ENCODE data around the gene PNRC2.
"Not testable (repeated sequence)": the region's sequence is repeated elsewhere in the genome, so short reads cannot be mapped to it uniquely, and the experiment has no call there.

The PNRC2 gene

GRCh38 chr1:23984417-23985186 lies 25.0 kb downstream of the PNRC2 start (continued):
- TF ChIP-seq, protein P1, sequence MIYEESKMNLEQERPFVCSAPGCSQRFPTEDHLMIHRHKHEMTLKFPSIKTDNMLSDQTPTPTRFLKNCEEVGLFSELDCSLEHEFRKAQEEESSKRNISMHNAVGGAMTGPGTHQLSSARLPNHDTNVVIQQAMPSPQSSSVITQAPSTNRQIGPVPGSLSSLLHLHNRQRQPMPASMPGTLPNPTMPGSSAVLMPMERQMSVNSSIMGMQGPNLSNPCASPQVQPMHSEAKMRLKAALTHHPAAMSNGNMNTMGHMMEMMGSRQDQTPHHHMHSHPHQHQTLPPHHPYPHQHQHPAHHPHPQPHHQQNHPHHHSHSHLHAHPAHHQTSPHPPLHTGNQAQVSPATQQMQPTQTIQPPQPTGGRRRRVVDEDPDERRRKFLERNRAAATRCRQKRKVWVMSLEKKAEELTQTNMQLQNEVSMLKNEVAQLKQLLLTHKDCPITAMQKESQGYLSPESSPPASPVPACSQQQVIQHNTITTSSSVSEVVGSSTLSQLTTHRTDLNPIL (CRISPR knock-in tag; IDR thresholded peaks at IDR 0.05; ENCODE audit: low read depth) = peak; percentile 35; the same call in 1 of the 2 replicates
- TF ChIP-seq ZNF565 (CRISPR knock-in tag; conservative IDR thresholded peaks at IDR 0.05; ENCODE audit: low read depth) (no peak), ARNTL (CRISPR knock-in tag; IDR thresholded peaks at IDR 0.05; ENCODE audit: borderline replicate concordance, low read depth) (no peak), TCF4 (CRISPR knock-in tag; IDR thresholded peaks at IDR 0.05; ENCODE audit: borderline replicate concordance) (peak; percentile 92), TOX (CRISPR knock-in tag; IDR thresholded peaks at IDR 0.05; ENCODE audit: borderline replicate concordance) (no peak), POU6F1 (CRISPR knock-in tag; IDR thresholded peaks at IDR 0.05; ENCODE audit: borderline replicate concordance, low read depth) (no peak; the same call in 1 of the 2 replicates), RARB (CRISPR knock-in tag; IDR thresholded peaks at IDR 0.05) (no peak)

DNA sequence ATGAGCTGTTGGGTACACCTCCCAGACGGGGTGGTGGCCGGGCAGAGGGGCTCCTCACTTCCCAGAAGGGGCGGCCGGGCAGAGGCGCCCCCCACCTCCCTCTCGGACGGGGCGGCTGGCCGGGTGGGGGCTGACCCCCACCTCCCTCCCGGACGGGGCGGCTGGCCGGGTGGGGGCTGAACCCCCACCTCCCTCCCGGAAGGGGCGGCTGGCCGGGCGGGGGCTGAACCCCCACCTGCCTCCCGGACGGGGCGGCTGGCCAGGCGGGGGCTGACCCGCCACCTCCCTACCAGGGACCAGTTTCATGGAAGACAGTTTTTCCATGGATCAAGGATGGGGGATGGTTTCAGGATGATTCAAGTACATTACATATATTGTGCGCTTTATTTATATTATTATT lies 27.4 kb downstream of the PNRC2 start:
- not testable (repeated sequence) for ATAC-seq

- TF ChIP-seq, protein P2, sequence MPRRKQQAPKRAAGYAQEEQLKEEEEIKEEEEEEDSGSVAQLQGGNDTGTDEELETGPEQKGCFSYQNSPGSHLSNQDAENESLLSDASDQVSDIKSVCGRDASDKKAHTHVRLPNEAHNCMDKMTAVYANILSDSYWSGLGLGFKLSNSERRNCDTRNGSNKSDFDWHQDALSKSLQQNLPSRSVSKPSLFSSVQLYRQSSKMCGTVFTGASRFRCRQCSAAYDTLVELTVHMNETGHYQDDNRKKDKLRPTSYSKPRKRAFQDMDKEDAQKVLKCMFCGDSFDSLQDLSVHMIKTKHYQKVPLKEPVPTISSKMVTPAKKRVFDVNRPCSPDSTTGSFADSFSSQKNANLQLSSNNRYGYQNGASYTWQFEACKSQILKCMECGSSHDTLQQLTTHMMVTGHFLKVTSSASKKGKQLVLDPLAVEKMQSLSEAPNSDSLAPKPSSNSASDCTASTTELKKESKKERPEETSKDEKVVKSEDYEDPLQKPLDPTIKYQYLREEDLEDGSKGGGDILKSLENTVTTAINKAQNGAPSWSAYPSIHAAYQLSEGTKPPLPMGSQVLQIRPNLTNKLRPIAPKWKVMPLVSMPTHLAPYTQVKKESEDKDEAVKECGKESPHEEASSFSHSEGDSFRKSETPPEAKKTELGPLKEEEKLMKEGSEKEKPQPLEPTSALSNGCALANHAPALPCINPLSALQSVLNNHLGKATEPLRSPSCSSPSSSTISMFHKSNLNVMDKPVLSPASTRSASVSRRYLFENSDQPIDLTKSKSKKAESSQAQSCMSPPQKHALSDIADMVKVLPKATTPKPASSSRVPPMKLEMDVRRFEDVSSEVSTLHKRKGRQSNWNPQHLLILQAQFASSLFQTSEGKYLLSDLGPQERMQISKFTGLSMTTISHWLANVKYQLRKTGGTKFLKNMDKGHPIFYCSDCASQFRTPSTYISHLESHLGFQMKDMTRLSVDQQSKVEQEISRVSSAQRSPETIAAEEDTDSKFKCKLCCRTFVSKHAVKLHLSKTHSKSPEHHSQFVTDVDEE (CRISPR knock-in tag; IDR thresholded peaks at IDR 0.05) = no peak
- TF ChIP-seq PPARA (CRISPR knock-in tag; IDR thresholded peaks at IDR 0.05; ENCODE audit: borderline replicate concordance) = no peak
- no peak for TF ChIP-seq GLIS3 (CRISPR knock-in tag; IDR thresholded peaks at IDR 0.05)
- no peak for TF ChIP-seq POU6F1 (CRISPR knock-in tag; IDR thresholded peaks at IDR 0.05; ENCODE audit: borderline replicate concordance, low read depth)
- no peak for TF ChIP-seq ISL1 (CRISPR knock-in tag; IDR thresholded peaks at IDR 0.05)
- TF ChIP-seq ZNF565 (CRISPR knock-in tag; conservative IDR thresholded peaks at IDR 0.05; ENCODE audit: low read depth) = no peak
- no peak for TF ChIP-seq ZFP30 (CRISPR knock-in tag; IDR thresholded peaks at IDR 0.05)
- TF ChIP-seq ZFP3 (CRISPR knock-in tag; IDR thresholded peaks at IDR 0.05) = no peak
- no peak for TF ChIP-seq OSR1 (CRISPR knock-in tag; IDR thresholded peaks at IDR 0.05)
- TF ChIP-seq, protein P1 (CRISPR knock-in tag; IDR thresholded peaks at IDR 0.05; ENCODE audit: low read depth) = no peak
- TF ChIP-seq SNAI2 (CRISPR knock-in tag; IDR thresholded peaks at IDR 0.05) = no peak
- no peak for TF ChIP-seq CSDC2 (CRISPR knock-in tag; IDR thresholded peaks at IDR 0.05)
- ATAC-seq = no peak
Observed at GRCh38 chr1:23989263-23989662, 29.6 kb downstream of the PNRC2 start.

- ATAC-seq = not testable (repeated sequence)
Observed at GRCh38 chr1:23992011-23992410, 32.4 kb downstream of the PNRC2 start.

DNA sequence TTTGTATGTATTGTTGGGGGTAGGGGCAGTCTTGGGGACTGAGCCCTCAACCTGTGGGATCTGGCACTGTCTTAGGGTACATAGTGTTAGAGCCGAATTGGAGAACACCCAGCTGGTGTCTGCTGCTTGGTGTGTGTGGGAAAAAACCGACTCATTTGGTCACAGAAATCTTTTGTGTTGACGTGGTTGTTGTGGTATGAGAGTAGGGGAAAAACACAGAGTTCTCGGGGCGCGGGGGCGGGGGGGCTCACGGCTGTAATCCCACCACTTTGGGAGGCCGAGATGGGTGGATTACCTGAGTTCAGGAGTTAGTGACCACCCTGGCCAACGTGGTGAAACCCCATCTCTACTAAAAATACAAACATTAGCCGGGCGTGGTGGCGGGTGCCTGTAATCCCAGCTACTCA lies 35.8 kb downstream of the PNRC2 start:
- no peak for ATAC-seq
- TF ChIP-seq, protein P3, sequence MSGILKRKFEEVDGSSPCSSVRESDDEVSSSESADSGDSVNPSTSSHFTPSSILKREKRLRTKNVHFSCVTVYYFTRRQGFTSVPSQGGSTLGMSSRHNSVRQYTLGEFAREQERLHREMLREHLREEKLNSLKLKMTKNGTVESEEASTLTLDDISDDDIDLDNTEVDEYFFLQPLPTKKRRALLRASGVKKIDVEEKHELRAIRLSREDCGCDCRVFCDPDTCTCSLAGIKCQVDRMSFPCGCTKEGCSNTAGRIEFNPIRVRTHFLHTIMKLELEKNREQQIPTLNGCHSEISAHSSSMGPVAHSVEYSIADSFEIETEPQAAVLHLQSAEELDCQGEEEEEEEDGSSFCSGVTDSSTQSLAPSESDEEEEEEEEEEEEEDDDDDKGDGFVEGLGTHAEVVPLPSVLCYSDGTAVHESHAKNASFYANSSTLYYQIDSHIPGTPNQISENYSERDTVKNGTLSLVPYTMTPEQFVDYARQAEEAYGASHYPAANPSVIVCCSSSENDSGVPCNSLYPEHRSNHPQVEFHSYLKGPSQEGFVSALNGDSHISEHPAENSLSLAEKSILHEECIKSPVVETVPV (CRISPR knock-in tag; IDR thresholded peaks at IDR 0.05) = no peak
- TF ChIP-seq SNAI2 (CRISPR knock-in tag; IDR thresholded peaks at IDR 0.05) (no peak), ZC3H10 (CRISPR knock-in tag; IDR thresholded peaks at IDR 0.05) (no peak), ZNF8 (CRISPR knock-in tag; IDR thresholded peaks at IDR 0.05) (no peak), ZFP30 (CRISPR knock-in tag; IDR thresholded peaks at IDR 0.05) (no peak), BACH2 (CRISPR knock-in tag; IDR thresholded peaks at IDR 0.05; ENCODE audit: borderline replicate concordance) (no peak), ESRRG (CRISPR knock-in tag; IDR thresholded peaks at IDR 0.05) (no peak), ZNF70 (CRISPR knock-in tag; IDR thresholded peaks at IDR 0.05) (no peak), ZNF565 (CRISPR knock-in tag; conservative IDR thresholded peaks at IDR 0.05; ENCODE audit: low read depth) (no peak), TCF4 (CRISPR knock-in tag; IDR thresholded peaks at IDR 0.05; ENCODE audit: borderline replicate concordance) (no peak), TOX (CRISPR knock-in tag; IDR thresholded peaks at IDR 0.05; ENCODE audit: borderline replicate concordance) (no peak), OSR1 (CRISPR knock-in tag; IDR thresholded peaks at IDR 0.05) (no peak), ISL1 (CRISPR knock-in tag; IDR thresholded peaks at IDR 0.05) (no peak)

Data from SK-N-SH treated with all-trans-retinoic acid at 6 μM for 48 hours (cell line).